HS-27A (cell line): ENCODE measurements around the gene TBC1D14.

Experiments
- DNase-seq: peaks from one replicate; pipeline ENCODE4 v3.0.0-alpha.2; 2012; ENCODE audit warnings: low read depth, missing footprints

The TBC1D14 gene

DNA sequence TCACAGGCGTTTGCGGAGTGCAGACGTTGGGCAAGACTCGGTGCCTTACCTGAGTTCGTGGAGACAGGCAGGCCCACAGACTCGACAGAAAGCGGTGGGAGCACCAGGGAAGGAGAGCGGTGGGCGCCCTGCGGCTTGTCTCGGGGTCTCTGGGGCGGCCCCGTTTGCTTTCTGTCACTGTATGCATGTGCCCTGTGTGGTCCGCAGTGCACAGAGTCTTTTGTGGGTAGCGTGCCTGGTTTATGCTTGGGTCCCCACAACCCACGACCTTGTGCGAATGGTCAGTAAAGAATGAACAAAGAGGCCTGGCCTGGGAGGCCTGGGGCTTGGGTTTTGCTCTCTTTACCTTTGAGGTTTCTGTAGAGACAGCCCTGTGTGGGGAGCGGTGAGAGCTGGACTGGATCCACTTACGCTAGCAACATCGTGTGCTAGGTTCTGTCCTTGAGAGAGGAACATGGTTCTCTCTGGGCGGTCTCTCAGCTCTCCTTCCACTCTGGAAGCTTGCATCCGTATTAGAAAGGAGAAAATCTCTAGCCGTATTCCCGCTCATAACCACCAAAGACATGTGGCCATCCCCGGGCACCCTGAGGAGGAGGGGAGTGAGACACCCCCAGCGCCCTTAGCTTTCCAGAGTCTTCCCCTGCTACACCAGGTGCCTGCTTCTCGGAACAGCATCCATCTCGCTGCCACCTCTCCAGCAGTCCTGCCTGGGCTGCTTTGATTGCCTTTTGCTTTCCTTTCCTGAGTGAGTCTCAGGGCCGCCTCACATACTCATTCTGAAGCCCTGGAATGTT, 134.7 kb downstream of the TBC1D14 start:
- no peak for DNase-seq

GRCh38 chr4:7045553-7045952, 135.9 kb downstream of the TBC1D14 start:
- no peak for DNase-seq

GRCh38 chr4:7045961-7046921, 136.6 kb downstream of the TBC1D14 start:
- no peak for DNase-seq

GRCh38 chr4:7046971-7047370, 137.3 kb downstream of the TBC1D14 start:
- no peak for DNase-seq

- DNase-seq: no peak
Observed at GRCh38 chr4:7048642-7049041, 139.0 kb downstream of the TBC1D14 start.

- DNase-seq: no peak
Observed at GRCh38 chr4:7049295-7049694, 139.7 kb downstream of the TBC1D14 start.

DNA sequence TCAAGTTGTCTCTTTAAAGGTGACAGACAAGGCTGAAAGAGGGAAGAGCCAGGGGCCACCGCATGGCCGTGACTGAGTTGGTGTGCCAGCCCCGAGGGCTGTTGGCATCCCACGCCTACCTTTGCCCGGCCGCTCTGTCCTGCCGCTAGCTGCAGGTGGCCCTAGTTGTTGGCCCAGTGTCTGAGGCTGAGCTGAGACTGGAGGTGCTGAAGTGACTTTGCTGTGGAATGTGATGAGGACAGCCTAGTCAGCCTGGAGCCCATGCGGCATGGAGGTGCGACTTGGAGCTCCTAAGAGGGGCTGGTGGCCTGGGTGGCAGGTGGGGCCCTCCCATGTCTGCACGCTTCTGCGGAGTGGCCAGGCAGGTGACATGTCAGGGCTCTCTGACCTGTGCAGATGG, 140.1 kb downstream of the TBC1D14 start:
- no peak for DNase-seq

- no peak for DNase-seq
Observed at GRCh38 chr4:7050481-7051143, 141.0 kb downstream of the TBC1D14 start.

DNA sequence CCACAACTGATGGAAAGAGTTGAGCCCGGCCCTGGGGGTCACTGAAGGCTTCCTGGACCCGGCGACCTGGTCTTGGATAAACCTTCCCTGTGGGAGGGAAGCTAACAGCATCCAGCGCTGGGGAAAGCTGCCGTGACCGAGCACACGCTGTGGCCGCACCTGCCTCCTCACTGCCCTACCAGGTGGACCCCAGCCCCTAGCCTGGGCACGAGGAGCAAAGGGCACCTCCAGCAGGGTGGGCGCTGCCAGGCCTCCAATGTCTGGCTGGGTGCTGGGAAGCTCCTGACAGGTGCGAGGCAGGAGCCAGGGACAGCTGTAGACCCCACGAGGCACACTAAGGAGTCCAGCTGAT, 141.5 kb downstream of the TBC1D14 start:
- no peak for DNase-seq

DNA sequence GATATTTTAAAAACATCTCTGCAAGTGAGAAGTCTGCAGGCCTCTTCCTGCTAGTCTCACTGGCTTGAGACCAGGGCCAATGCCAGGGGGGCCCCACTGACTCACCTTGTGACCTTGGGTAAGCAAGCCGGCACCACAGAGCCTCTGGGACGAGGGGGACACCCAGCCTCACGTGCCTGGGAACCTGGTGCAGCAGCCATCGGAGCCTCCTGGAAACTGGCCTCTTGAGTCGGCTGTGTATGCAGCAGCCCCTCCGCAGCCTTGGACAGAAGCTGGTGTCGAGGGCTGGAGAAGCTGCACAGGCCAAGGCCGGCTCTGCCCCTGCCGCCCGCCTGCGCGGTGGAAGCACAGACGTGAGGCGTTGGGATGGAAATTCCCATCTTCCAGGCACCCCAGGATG, 142.3 kb downstream of the TBC1D14 start:
- DNase-seq: no peak

GRCh38 chr4:7052313-7052712, 142.7 kb downstream of the TBC1D14 start:
- DNase-seq: no peak

DNA sequence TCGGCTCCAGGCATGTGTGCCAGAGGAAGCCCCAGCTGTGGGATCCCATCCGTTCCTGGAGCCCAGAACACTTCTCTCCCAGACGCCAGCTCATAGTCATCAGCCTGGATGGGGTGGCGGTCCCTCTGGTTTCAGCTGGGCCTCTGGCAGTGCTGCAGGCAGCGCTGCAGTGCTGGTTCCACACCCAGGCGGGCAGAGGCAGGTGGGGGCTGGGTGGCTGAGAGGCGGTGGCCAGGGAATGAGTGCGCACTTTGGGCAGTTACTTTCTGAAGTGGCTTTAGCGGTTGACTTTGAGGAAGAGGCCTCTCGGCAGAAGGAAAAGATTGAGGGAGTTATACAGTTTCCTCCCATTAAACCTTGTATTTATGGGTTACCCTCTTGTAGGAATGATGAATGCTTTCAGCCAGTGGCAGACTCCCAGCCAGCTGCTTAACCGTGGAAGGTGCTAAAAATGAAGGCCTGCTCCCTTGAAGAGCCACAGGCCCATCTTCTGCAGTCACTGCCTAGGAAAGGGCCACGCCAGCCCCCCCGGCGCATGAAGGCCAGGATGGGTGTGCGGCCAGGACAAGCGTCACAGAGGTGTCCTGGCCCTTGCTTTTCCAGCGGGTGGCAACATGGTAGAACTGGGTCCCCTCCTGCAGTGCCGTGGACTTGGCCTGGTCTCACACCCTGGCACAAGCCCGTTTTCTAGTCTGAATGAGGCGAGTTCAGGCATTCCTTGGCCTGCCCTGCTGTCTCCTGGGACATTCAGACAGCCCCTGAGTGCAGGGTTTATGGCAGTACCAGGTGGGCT, 143.5 kb downstream of the TBC1D14 start:
- no peak for DNase-seq

- no peak for DNase-seq
Observed at GRCh38 chr4:7054106-7054880, 144.7 kb downstream of the TBC1D14 start.

GRCh38 chr4:7055111-7055989, 145.7 kb downstream of the TBC1D14 start:
- no peak for DNase-seq

DNA sequence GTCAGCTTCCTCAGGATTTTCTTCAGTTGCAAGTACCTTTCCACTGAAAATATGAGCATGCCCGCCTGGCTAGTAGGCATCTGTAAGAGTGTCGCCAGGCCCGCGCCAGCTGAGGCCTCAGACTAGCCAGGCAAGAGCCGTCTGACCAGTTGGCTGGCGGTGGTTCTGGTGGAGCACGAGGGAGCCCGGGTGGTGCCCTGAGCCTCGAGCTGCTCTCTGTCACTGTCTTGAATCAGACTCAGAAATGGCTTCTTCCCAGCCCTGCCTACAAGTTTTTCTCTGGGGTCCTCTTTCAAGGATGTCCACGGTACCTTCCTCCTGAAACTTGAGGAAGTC, 146.3 kb downstream of the TBC1D14 start:
- DNase-seq: no peak

GRCh38 chr4:7058792-7059191, 149.2 kb downstream of the TBC1D14 start:
- no peak for DNase-seq

DNA sequence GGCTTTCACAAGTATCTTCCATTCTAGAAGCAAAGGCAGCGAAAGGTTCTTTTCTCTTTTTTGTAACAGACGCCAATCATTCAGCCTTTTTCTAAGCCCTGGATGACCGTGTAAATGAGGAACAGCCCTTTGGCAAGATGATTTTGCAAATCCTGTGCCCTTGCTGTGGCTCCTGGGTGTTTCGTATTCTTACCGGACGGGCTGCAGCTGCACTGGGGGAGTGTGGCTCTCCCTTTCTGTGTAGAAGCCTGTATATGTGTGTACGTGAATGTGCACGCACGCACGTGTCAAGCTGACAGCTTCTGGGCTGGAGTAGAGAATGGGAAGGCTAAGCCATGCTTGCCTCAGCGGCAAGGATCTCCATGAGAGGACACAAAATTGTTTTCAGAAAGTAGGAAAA, 150.0 kb downstream of the TBC1D14 start:
- no peak for DNase-seq

DNA sequence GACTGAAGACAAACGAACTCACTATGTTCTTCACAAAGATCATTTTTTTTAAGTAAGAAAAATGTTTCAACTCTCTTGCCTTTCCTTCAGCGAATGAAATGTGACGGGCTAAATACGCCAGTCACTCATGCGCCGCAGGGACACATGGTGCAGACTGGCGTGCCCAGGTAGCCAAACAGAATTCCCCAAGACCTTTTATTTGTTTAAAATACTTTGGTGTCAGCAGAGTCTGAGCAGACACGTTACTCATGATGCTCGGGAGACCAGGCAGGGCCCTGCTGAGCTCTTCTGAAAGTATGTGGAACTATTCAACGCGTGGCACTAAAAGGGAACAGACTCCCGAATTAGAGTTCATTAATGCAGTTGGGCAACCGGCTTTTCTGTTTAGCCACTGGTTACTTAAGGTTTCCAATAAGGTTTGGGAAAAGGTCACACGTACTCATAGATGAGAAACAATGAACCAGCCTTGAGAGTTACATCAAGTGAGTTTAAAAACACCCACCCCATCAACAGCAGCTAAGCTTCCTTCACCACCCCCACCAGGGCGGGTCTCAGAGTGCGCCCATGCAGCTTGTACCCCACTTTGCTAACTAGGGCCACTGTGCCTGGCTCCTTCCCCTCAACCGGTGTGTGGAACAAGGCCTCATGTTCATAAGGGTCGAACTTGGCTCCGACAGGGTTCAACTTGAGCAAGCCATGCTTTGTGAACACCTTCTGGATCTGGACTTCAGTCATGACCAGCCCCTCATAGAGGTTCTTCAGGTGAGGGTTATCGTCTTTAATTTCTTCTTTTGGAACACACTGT, 150.9 kb downstream of the TBC1D14 start:
- no peak for DNase-seq

GRCh38 chr4:7061815-7062214, 152.2 kb downstream of the TBC1D14 start:
- DNase-seq: no peak
